ENCODE measurements around the gene CHN1. TPM values are rescaled to one million over a fixed set of nuclear protein-coding genes. Genes with fewer than 3 reads are reported as not detected.

The CHN1 gene, protein sequence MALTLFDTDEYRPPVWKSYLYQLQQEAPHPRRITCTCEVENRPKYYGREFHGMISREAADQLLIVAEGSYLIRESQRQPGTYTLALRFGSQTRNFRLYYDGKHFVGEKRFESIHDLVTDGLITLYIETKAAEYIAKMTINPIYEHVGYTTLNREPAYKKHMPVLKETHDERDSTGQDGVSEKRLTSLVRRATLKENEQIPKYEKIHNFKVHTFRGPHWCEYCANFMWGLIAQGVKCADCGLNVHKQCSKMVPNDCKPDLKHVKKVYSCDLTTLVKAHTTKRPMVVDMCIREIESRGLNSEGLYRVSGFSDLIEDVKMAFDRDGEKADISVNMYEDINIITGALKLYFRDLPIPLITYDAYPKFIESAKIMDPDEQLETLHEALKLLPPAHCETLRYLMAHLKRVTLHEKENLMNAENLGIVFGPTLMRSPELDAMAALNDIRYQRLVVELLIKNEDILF
- 1 to 10 TPM; 2.2 to 2.8 TPM for total RNA-seq

DNA sequence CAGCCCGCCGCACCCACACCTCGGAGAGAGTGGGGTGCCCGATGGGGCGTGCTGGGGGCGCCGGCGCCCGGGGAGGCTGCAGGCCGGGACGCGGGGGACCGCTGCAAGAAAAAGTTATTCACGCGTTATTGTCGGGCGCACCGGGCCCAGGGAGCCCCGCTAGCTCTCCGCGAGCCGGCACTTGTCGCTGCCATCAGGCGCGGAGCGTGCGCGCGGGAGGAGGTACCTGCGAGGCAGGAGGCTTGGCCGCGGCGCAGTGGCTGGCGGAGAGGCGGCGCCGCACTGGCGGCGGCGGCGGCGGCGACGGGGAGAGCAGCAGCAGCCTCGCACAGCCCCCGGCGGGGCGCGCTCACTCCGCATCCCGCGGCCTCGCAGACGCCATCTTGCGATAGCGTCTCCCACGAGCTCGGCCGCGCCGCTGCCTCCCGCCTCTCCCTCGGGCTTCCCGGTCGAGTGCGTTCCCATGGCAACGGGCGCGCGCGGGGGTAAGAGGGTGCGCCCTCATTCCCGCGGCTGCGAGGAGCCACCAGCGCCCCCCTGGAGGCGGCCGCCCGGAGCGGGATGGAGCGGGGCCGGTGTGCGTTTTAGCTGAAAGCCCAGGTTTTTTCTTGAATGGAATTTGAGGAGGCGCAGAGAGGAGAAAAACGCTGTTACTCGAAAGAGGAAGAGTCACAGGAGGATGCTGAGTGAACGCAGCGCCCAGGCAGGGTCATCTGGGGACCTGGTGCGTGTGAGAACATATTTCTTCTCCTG is at the start of gene CHN1:
Gene CHN1, minus strand, starts transcription at position 402 of the 753 bp plus-strand sequence. CDS start 469 bp downstream, outside the sequence.
- TF ChIP-seq, protein P1, sequence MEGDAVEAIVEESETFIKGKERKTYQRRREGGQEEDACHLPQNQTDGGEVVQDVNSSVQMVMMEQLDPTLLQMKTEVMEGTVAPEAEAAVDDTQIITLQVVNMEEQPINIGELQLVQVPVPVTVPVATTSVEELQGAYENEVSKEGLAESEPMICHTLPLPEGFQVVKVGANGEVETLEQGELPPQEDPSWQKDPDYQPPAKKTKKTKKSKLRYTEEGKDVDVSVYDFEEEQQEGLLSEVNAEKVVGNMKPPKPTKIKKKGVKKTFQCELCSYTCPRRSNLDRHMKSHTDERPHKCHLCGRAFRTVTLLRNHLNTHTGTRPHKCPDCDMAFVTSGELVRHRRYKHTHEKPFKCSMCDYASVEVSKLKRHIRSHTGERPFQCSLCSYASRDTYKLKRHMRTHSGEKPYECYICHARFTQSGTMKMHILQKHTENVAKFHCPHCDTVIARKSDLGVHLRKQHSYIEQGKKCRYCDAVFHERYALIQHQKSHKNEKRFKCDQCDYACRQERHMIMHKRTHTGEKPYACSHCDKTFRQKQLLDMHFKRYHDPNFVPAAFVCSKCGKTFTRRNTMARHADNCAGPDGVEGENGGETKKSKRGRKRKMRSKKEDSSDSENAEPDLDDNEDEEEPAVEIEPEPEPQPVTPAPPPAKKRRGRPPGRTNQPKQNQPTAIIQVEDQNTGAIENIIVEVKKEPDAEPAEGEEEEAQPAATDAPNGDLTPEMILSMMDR (IDR thresholded peaks at IDR 0.05): no peak
- peak; percentile 73 for DNase-seq
- intact Hi-C loops (cut with DNase I): no loop called here

DNA sequence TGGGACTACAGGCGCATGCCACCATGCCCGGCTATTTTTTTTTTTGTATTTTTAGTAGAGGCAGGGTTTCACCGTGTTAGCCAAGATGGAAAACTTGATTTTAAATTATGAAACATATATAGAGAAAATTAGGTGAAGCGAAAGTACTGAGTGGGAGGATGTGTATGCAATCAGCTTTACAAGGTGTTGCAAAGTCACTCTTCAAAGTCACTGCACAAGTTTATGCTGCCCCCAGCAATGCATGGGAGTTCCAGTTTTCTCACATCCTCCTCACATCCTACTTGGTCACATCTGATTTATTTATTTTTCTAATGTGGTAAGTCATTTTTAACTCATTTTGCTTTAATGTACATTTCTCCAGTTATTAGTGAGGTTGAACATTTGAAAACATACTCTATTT is 49.2 kb upstream of the CHN1 start:
- no peaks in the 10 kb centered on the region for H3K36me3 ChIP-seq
- H3K9ac ChIP-seq (ENCODE audit: low read depth in 2 of 2, low read length in 2 of 2): no peak overlapping the region
- TF ChIP-seq, protein P1 (IDR thresholded peaks at IDR 0.05): no peak
- no peak for DNase-seq
- H3K4me3 ChIP-seq: no peak overlapping the region
- no peak overlapping the region for H3K27ac ChIP-seq
- H3K4me1 ChIP-seq: no peaks in the 10 kb centered on the region
- no peaks in the 10 kb centered on the region for H3K27me3 ChIP-seq
- intact Hi-C loops (cut with DNase I): no loop called here
- no peaks in the 10 kb centered on the region for H3K9me3 ChIP-seq

More for the DNA sequence above, at the start of gene CHN1:
- Histone ChIP-seq H3K9me3 (no peaks in the 10 kb centered on the region), H3K4me3 (peak within 1 kb of the TSS; percentile 71), H3K27me3 (peaks cover 23% of the 10 kb centered on the region), H3K36me3 (no peaks in the 10 kb centered on the region), H3K27ac (peak within 1 kb of the TSS; percentile 56), H3K4me1 (peaks cover 5% of the 10 kb centered on the region), H3K9ac (ENCODE audit: low read depth in 2 of 2, low read length in 2 of 2) (peak within 1 kb of the TSS; percentile 41 to 49)

DNA sequence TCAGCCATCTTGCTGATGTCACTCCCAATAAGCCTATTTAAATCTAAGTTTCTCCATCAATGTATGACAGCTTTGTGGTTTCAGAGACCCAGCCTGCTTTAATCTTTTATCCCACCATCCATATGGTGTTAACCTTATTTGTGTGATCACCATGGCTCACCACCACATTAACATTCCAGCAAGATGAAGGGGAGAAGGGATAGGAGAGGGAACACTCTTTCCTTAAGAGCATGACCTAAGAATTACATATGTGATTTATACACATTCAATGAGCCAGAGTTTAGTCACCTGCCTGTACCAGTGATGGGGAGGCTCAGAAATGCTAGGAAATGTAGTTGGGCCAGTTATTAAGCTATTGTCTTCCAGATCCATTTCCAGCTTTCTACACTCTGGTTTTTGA is 44.5 kb upstream of the CHN1 start:
- no peak overlapping the region for H3K27ac ChIP-seq
- H3K4me3 ChIP-seq: no peak overlapping the region
- no peaks in the 10 kb centered on the region for H3K36me3 ChIP-seq
- DNase-seq: no peak
- no peaks in the 10 kb centered on the region for H3K9me3 ChIP-seq
- no peak overlapping the region for H3K9ac ChIP-seq (ENCODE audit: low read depth in 2 of 2, low read length in 2 of 2)
- intact Hi-C loops (cut with DNase I): no loop called here
- H3K27me3 ChIP-seq: no peaks in the 10 kb centered on the region
- H3K4me1 ChIP-seq: no peaks in the 10 kb centered on the region
- TF ChIP-seq, protein P1 (IDR thresholded peaks at IDR 0.05): no peak

DNA sequence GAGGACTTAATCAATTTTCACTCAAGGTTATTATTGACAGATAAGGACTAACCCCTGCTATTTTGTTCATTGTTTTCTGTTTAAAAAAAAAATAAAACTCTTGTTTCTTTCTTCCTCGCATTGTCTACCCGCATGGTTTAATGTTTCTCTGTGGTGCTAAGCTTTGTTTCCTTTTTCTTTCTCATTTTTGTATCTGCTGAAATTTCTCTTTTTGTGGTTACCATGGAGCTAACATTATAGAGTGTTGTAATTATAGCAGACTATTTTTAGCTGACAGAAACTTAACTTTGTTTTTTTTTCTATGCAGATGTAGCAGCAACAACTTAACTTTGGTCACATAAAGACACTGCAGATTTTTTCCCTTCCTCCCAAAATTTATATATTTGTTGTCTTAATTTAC is 43.1 kb upstream of the CHN1 start:
- H3K27ac ChIP-seq: no peak overlapping the region
- intact Hi-C loops (cut with DNase I): no loop called here
- TF ChIP-seq, protein P1 (IDR thresholded peaks at IDR 0.05): no peak

DNA sequence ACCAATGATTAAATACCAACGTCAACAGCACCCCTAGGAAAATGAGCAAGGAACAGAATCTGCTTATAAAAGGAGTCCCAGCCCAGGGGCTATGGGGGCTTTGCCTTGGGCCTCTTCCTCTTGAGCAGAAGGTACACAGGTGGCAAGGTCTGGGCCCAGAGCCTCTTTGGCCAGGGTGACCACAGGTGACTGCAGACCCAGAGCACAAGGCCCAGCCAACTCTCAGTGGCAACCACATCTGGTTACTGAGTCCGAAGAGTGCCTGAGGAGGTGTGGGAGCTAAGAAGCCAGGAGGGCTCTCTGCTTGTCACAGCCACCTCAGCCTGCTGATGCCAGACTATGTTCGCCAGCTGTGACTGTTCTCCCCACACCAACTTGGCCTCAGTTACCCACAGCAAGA is 34.3 kb upstream of the CHN1 start:
- intact Hi-C loops (cut with DNase I): loop anchor here (5.0 kb wide), 1 partner anchor 243 kb away; no protein-coding TSS in a partner anchor
- H3K27ac ChIP-seq: no peak overlapping the region
- H3K9me3 ChIP-seq: no peaks in the 10 kb centered on the region
- DNase-seq: no peak
- no peak overlapping the region for H3K4me3 ChIP-seq
- H3K36me3 ChIP-seq: no peaks in the 10 kb centered on the region
- no peak overlapping the region for H3K9ac ChIP-seq (ENCODE audit: low read depth in 2 of 2, low read length in 2 of 2)
- TF ChIP-seq, protein P1 (IDR thresholded peaks at IDR 0.05): no peak
- H3K4me1 ChIP-seq: no peaks in the 10 kb centered on the region
- H3K27me3 ChIP-seq: no peaks in the 10 kb centered on the region

More for the DNA sequence above, 43.1 kb upstream of the CHN1 start:
- Histone ChIP-seq H3K9me3 (no peaks in the 10 kb centered on the region), H3K36me3 (no peaks in the 10 kb centered on the region), H3K4me1 (no peaks in the 10 kb centered on the region), H3K27me3 (no peaks in the 10 kb centered on the region), H3K9ac (ENCODE audit: low read depth in 2 of 2, low read length in 2 of 2) (no peak overlapping the region), H3K4me3 (no peak overlapping the region)
- DNase-seq: no peak

Data from colonic mucosa (tissue), 4 donors.